LNCAP (cell line): ENCODE results near the gene DYNLT1.

Source experiments
- CTCF ChIP-seq: fragments of 450-650 bp; IDR thresholded peaks from 2 replicates; pipeline ENCODE4 v1.5.1; 2017; ENCODE audit warnings: mild to moderate bottlenecking

The DYNLT1 gene

DNA sequence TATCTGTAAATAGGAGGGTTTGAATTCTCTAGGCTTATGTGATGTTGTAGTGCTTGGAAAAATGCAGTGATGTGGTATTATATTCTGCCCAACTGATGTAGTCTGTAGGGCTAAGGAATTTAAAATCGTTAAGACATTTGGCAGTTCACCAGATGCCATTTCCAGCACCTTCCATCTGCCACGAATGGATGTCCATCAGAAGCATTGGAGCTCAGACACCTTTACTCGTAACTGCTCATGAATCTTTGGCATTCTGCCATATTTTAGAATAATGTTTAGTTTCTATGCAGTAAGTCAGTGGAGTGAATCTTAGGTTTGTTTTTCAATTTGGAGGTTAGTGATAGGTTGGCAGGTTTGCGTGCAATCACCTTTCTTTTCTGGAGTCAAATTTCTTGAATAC lies 3.0 kb upstream of the DYNLT1 start:
- no peak for TF ChIP-seq CTCF

DNA sequence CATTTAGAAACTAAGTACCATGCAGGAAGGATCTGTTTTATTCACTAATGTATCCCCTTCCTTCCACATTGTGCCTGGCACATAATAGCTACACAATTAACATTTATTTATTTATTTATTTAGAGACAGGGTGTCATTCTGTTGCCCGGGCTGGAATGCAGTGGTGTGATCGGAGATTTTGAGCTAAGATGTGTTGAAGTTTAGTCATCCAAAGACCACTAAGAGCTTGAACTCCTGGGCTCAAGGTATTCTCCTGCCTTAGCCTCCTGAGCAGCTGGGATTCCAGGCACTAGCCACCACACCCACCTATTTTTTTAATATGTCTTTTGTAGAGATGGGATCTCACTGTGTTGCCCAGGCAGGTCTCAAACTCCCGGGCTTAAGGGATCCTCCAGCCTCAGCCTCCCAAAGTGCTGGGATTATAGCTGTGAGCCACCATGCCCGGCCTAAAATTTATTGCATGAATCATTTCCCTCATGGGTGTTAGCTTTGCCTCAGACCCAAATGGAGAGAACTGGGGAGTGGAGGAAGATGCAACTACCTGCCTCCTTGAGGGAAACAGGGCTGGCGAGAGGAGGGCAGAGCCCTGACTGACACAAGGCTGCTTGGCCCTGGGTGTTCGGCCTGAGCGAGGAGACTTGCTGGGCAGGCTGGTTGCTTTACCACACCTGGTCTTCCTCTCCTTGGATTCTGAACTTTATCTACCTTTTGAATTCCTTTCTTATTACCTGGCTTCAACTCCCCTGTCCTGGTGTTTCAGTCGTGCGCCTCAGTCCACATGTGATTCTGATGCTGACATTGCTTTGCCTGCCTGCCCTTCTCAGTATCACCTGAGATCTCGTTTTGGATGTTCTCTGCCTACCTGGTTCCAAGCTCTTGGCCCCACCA lies 1.7 kb upstream of the DYNLT1 start:
- TF ChIP-seq CTCF, result no peak

GRCh38 chr6:158645064-158646022 lies 800 bp upstream of the DYNLT1 start:
- no peak for TF ChIP-seq CTCF

DNA sequence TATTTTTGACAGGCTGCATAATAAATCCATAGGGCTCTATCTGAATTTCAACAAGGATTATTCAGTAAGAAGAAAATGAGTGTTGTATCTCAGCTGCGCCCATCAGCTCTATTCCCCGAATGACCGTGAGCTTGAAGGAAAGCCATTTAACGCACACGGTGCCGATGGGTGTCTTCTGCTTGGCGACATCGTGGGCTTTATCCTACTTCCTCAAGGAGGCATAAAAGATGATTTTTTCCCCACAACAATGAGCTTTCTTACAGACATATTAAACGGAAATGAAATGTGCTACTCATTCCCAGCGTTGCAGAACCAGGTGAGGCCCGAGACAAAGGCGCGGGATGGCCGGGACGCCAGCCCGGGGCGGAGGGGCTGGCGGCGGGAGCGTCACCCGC lies 710 bp downstream of the DYNLT1 start:
- TF ChIP-seq CTCF, result no peak

DNA sequence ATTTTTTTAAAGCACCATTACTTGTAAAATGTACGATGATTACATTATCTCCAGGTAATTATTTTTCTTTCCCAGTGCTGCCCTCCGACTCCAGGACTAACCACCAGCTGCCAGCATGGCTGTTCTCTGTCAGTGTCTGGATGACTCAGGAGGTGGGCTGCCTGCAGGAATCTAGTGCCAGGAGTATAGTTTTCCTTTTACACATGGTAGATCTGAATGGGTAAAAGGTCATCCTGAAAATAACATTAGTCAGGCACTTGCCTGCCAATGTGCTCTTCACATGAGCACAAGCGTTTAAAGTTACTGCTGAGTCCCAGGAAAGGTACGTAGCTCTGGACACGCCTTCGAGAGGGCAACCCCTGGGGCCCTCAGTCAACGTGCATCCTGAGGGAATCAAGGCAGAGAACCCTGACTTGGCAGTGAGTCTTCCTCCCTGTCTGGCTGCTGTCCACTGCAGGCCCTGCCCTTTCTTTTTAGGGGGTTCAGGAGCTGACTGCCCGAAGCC lies 2.4 kb downstream of the DYNLT1 start:
- TF ChIP-seq CTCF, result no peak

DNA sequence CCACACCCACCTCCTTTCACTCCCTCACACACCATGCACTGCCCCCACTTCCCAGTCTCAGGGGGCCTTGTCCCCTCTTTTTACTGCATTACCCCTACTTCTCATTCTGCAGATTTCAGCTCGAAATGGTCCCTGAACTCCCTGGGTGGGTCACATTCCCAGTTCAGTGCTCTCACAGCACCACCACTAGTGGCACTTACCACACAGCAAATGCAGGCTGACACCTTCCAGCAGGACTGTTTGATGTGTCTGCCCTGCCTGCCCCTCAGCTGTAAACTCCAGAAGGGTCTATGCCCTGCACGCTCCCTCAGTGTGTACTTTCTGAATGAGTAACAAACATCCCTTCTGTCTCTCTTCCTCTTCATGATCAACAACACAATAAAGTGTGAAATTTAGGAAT lies 4.0 kb downstream of the DYNLT1 start:
- TF ChIP-seq CTCF, result no peak

GRCh38 chr6:158639056-158639455 lies 5.5 kb downstream of the DYNLT1 start:
- no peak for TF ChIP-seq CTCF
